ENCODE results near the gene HES6.

HES6 gene

GRCh38 chr2:238233625-238234024, 6.2 kb downstream of the HES6 start:
- DNase-seq (ENCODE audit: low read depth in 2 of 2): no peak

GRCh38 chr2:238231809-238232208, 8.0 kb downstream of the HES6 start:
- DNase-seq (ENCODE audit: low read depth in 2 of 2): no peak

- peak; percentile 56 to 64 for DNase-seq (ENCODE audit: low read depth in 2 of 2)
Measured at GRCh38 chr2:238231251-238231793, 8.5 kb downstream of the HES6 start.

- no peak for DNase-seq (ENCODE audit: low read depth in 2 of 2)
Measured at GRCh38 chr2:238230699-238231098, 9.1 kb downstream of the HES6 start.

GRCh38 chr2:238228700-238229099, 11.1 kb downstream of the HES6 start:
- DNase-seq (ENCODE audit: low read depth in 2 of 2): no peak

GRCh38 chr2:238227587-238228032, 12.2 kb downstream of the HES6 start:
- DNase-seq (ENCODE audit: low read depth in 2 of 2): no peak

- no peak for DNase-seq (ENCODE audit: low read depth in 2 of 2)
Measured at GRCh38 chr2:238226698-238227586, 12.9 kb downstream of the HES6 start.

- no peak for DNase-seq (ENCODE audit: low read depth in 2 of 2)
Measured at GRCh38 chr2:238225911-238226697, 13.7 kb downstream of the HES6 start.

GRCh38 chr2:238225121-238225520, 14.7 kb downstream of the HES6 start:
- DNase-seq (ENCODE audit: low read depth in 2 of 2): no peak

- no peak for DNase-seq (ENCODE audit: low read depth in 2 of 2)
Measured at GRCh38 chr2:238224356-238225035, 15.3 kb downstream of the HES6 start.

GRCh38 chr2:238220892-238221521, 18.8 kb downstream of the HES6 start:
- DNase-seq (ENCODE audit: low read depth in 2 of 2): no peak

- no peak for DNase-seq (ENCODE audit: low read depth in 2 of 2)
Measured at GRCh38 chr2:238220274-238220891, 19.5 kb downstream of the HES6 start.

- no peak for DNase-seq (ENCODE audit: low read depth in 2 of 2)
Measured at GRCh38 chr2:238216651-238217184, 23.1 kb downstream of the HES6 start.

GRCh38 chr2:238207006-238207405, 32.8 kb downstream of the HES6 start:
- DNase-seq (ENCODE audit: low read depth in 2 of 2): no peak

- no peak for DNase-seq (ENCODE audit: low read depth in 2 of 2)
Measured at GRCh38 chr2:238203973-238204683, 35.7 kb downstream of the HES6 start.

GRCh38 chr2:238203094-238203972, 36.5 kb downstream of the HES6 start, which contains the start of gene ILKAP:
Gene ILKAP, minus strand, starts transcription at chr2:238203695. Its CDS starts 142 bp downstream, at chr2:238203553.
- peak; percentile 79 for DNase-seq (ENCODE audit: low read depth in 2 of 2)

GRCh38 chr2:238202326-238203093, 37.3 kb downstream of the HES6 start:
- DNase-seq (ENCODE audit: low read depth in 2 of 2): no peak

- no peak for DNase-seq (ENCODE audit: low read depth in 2 of 2)
Measured at GRCh38 chr2:238190445-238190844, 49.4 kb downstream of the HES6 start.
